HG03439 (cell line): ENCODE data around the gene CKS1B.

Experiments
- ATAC-seq: cut with Tn5 transposase; IDR thresholded peaks from one replicate; pipeline ENCODE4 v1.9.1; 2021; ENCODE audit warnings: mild to moderate bottlenecking, moderate library complexity; ENCODE audit not compliant: unreplicated experiment

The CKS1B gene

GRCh38 chr1:155012026-155012546 lies 37.6 kb downstream of the CKS1B start:
- ATAC-seq: no peak

- no peak for ATAC-seq
These were observed 38.5 kb downstream of the CKS1B start for GRCh38 chr1:155012776-155013602.

GRCh38 chr1:155013632-155014031 lies 39.2 kb downstream of the CKS1B start:
- ATAC-seq: no peak

- ATAC-seq: no peak
These were observed 40.4 kb downstream of the CKS1B start for GRCh38 chr1:155014709-155015508.

GRCh38 chr1:155015527-155016230 lies 41.2 kb downstream of the CKS1B start:
- no peak for ATAC-seq

GRCh38 chr1:155016231-155016831 lies 41.9 kb downstream of the CKS1B start:
- ATAC-seq: no peak

- ATAC-seq: peak; percentile 65
These were observed 42.8 kb downstream of the CKS1B start for GRCh38 chr1:155017041-155017945.

GRCh38 chr1:155017946-155018316 lies 43.5 kb downstream of the CKS1B start:
- ATAC-seq: no peak

GRCh38 chr1:155018617-155019348 lies 44.3 kb downstream of the CKS1B start:
- no peak for ATAC-seq

- no peak for ATAC-seq
These were observed 45.1 kb downstream of the CKS1B start for GRCh38 chr1:155019377-155020245.

- ATAC-seq: no peak
These were observed 47.9 kb downstream of the CKS1B start for GRCh38 chr1:155022136-155022926.

GRCh38 chr1:155022927-155023236 lies 48.4 kb downstream of the CKS1B start:
- no peak for ATAC-seq

- no peak for ATAC-seq
These were observed 49.1 kb downstream of the CKS1B start for GRCh38 chr1:155023627-155024026.

- no peak for ATAC-seq
These were observed 49.8 kb downstream of the CKS1B start for GRCh38 chr1:155024315-155024714.

- no peak for ATAC-seq
These were observed 51.7 kb downstream of the CKS1B start for GRCh38 chr1:155026154-155026553.

- no peak for ATAC-seq
These were observed 52.1 kb downstream of the CKS1B start for GRCh38 chr1:155026588-155026987.
